NCI-H2107 treated with DMSO at 0.1 percent for 48 hours (cell line): ENCODE results near the gene DKC1.
"Not testable (repeated sequence)": the region's sequence is repeated elsewhere in the genome, so short reads cannot be mapped to it uniquely, and the experiment has no call there.

Experiments used
- DNase-seq: peaks from one replicate; lab custom pipeline; 2025; ENCODE audit not compliant: unreplicated experiment; lab: John Stamatoyannopoulos, UW

The DKC1 gene

GRCh38 chrX:154785716-154786115 is 23.1 kb downstream of the DKC1 start:
- no peak for DNase-seq

GRCh38 chrX:154791467-154791866 is 28.8 kb downstream of the DKC1 start:
- DNase-seq: no peak

GRCh38 chrX:154791939-154792338 is 29.3 kb downstream of the DKC1 start:
- DNase-seq: no peak

- DNase-seq: no peak
Observed at GRCh38 chrX:154793084-154793795, 30.6 kb downstream of the DKC1 start.

GRCh38 chrX:154795016-154795415 is 32.4 kb downstream of the DKC1 start:
- no peak for DNase-seq

GRCh38 chrX:154797006-154797405 is 34.3 kb downstream of the DKC1 start:
- no peak for DNase-seq

- peak; percentile 90 for DNase-seq
Observed at GRCh38 chrX:154799556-154800348, 37.1 kb downstream of the DKC1 start.

GRCh38 chrX:154800478-154801210 is 38.0 kb downstream of the DKC1 start:
- no peak for DNase-seq

GRCh38 chrX:154802947-154803346 is 40.3 kb downstream of the DKC1 start:
- DNase-seq: no peak

- no peak for DNase-seq
Observed at GRCh38 chrX:154804261-154804956, 41.7 kb downstream of the DKC1 start.

- peak; percentile 48 for DNase-seq
Observed at GRCh38 chrX:154804957-154805695, 42.5 kb downstream of the DKC1 start, which contains the start of gene MPP1. MPP1 (minus strand) TSS chrX:154805485; CDS start chrX:154805373, 112 bp downstream.

- DNase-seq: no peak
Observed at GRCh38 chrX:154805696-154806091, 43.0 kb downstream of the DKC1 start.

GRCh38 chrX:154806837-154807501 is 44.3 kb downstream of the DKC1 start:
- DNase-seq: no peak

- DNase-seq: no peak
Observed at GRCh38 chrX:154809939-154810665, 47.4 kb downstream of the DKC1 start.

GRCh38 chrX:154812341-154813101 is 49.9 kb downstream of the DKC1 start:
- no peak for DNase-seq

- no peak for DNase-seq
Observed at GRCh38 chrX:154813801-154814200, 51.1 kb downstream of the DKC1 start.

- DNase-seq: no peak
Observed at GRCh38 chrX:154815274-154815818, 52.7 kb downstream of the DKC1 start.

GRCh38 chrX:154816326-154816898 is 53.7 kb downstream of the DKC1 start:
- DNase-seq: not testable (repeated sequence)
